H1 (cell line): ENCODE data around the gene BRINP3. TPM values are rescaled to one million over a fixed set of nuclear protein-coding genes. Genes with fewer than 3 reads are reported as not detected.

Source experiments
- CTCF ChIA-PET: fragments of 300-600 bp; sonication (Branson Sonifier 250); formaldehyde crosslinking; loops from one replicate; lab custom pipeline; 2021; ENCODE audit not compliant: partially characterized antibody; lab: Charles Lee
- POLR2A ChIA-PET: fragments of 300-600 bp; sonication (Branson Sonifier 250); formaldehyde crosslinking; loops from one replicate; lab custom pipeline; 2021; ENCODE audit warnings: inconsistent platforms; ENCODE audit not compliant: partially characterized antibody; lab: Charles Lee
- DNase-seq, 2 experiments: peaks; one replicate each; pipeline versions ENCODE4 v3.0.0 to v3.0.0-alpha.2; 2010 to 2022; ENCODE audit warnings: low spot score in 2 of 2, low read depth in 1 of 2, mixed read lengths in 1 of 2
- FAIRE-seq: peaks from 2 replicates; lab custom pipeline; 2011; peaks lifted over from hg19 to GRCh38; lab: Jason Lieb, UNC
- H2AFZ ChIP-seq: 2 replicates; pipeline ENCODE4 v1.8.1; 2012; ENCODE audit warnings: low read length, inconsistent platforms
- H2AK5ac ChIP-seq: 2 replicates; pipeline ENCODE4 v1.6.1; 2013; ENCODE audit warnings: low read depth, low read length
- H2BK120ac ChIP-seq: replicated peaks from 2 replicates; pipeline ENCODE3; 2013; ENCODE audit warnings: low read depth, low read length, inconsistent platforms
- H2BK12ac ChIP-seq: 2 replicates; pipeline ENCODE4 v1.6.1; 2013; ENCODE audit warnings: low read depth, low read length
- H2BK15ac ChIP-seq: 2 replicates; pipeline ENCODE4 v1.6.1; 2013; ENCODE audit warnings: low read length
- H2BK20ac ChIP-seq: 2 replicates; pipeline ENCODE4 v1.6.1; 2013; ENCODE audit warnings: low read length
- H2BK5ac ChIP-seq: 2 replicates; pipeline ENCODE4 v1.6.1; 2013; ENCODE audit warnings: low read depth, low read length
- H3K14ac ChIP-seq: 2 replicates; pipeline ENCODE4 v1.6.1; 2013; ENCODE audit warnings: inconsistent platforms; ENCODE audit not compliant: insufficient read length
- H3K18ac ChIP-seq: 2 replicates; pipeline ENCODE4 v1.6.1; 2013; ENCODE audit warnings: low read length; ENCODE audit errors: extremely low read depth
- H3K23ac ChIP-seq: 2 replicates; pipeline ENCODE4 v1.6.1; 2013; ENCODE audit warnings: inconsistent platforms; ENCODE audit not compliant: insufficient read length
- H3K23me2 ChIP-seq: 2 replicates; pipeline ENCODE4 v1.6.1; 2013; ENCODE audit warnings: low read depth, low read length
- H3K27ac ChIP-seq: 2 replicates; pipeline ENCODE4 v1.6.1; 2011; ENCODE audit warnings: low read depth, low read length, inconsistent platforms
- H3K27me3 ChIP-seq, 4 experiments: replicated peaks in 1 of 4; 1 replicate in 1 of 4; 2 replicates in 3 of 4; pipeline versions ENCODE4 v1.6.1 to v1.8.1; 2011 to 2013; ENCODE audit warnings: low read length in 3 of 4, mild to moderate bottlenecking in 3 of 4, inconsistent platforms in 2 of 4, mixed read lengths in 2 of 4, moderate library complexity in 1 of 4; ENCODE audit not compliant: control insufficient read depth in 3 of 4, insufficient read depth in 3 of 4; ENCODE audit errors: extremely low read depth in 1 of 4
- H3K36me3 ChIP-seq, 4 experiments: 2 replicates each; pipeline versions ENCODE4 v1.6.1 to v1.8.1; 2011 to 2013; ENCODE audit warnings: mild to moderate bottlenecking in 4 of 4, low read length in 3 of 4, moderate library complexity in 2 of 4, control low read depth in 1 of 4, inconsistent platforms in 1 of 4; ENCODE audit not compliant: insufficient read depth in 4 of 4, control insufficient read depth in 2 of 4
- H3K4ac ChIP-seq: replicated peaks from 2 replicates; pipeline ENCODE3; 2013; ENCODE audit warnings: low read length, low read depth, mixed read lengths, inconsistent platforms; ENCODE audit not compliant: insufficient read length
- H3K4me1 ChIP-seq, 4 experiments: replicated peaks in 1 of 4; 1 replicate in 1 of 4; 2 replicates in 3 of 4; pipeline versions ENCODE4 v1.6.1 to v1.8.1; 2011 to 2013; ENCODE audit warnings: low read length in 3 of 4, inconsistent platforms in 2 of 4, mixed read lengths in 1 of 4; ENCODE audit not compliant: insufficient read depth in 4 of 4, control insufficient read depth in 3 of 4
- H3K4me2 ChIP-seq, 2 experiments: 2 replicates each; pipeline versions ENCODE4 v1.6.1 to v1.8.1; 2011 to 2013; ENCODE audit warnings: low read depth in 2 of 2, low read length in 2 of 2, control low read depth in 1 of 2, inconsistent platforms in 1 of 2, mild to moderate bottlenecking in 1 of 2; ENCODE audit not compliant: insufficient read depth in 1 of 2
- H3K4me3 ChIP-seq, 4 experiments: fragments of 200-600, 300-600 bp in 1 of 4; sonication (generic), shearing (Covaris generic), sonication (Bioruptor Twin) in 1 of 4; 2 replicates each; pipeline versions ENCODE4 v1.5.1 to v1.8.1; 2011 to 2016; ENCODE audit warnings: low read length in 4 of 4, low read depth in 3 of 4, control low read depth in 2 of 4, inconsistent platforms in 2 of 4, mild to moderate bottlenecking in 2 of 4, mixed read lengths in 1 of 4, moderate library complexity in 1 of 4; ENCODE audit not compliant: insufficient read depth in 2 of 4; ENCODE audit errors: extremely low read depth in 1 of 4
- H3K56ac ChIP-seq: replicated peaks from 2 replicates; pipeline ENCODE3; 2013; ENCODE audit warnings: low read depth, mild to moderate bottlenecking, mixed read lengths, low read length, inconsistent platforms; ENCODE audit not compliant: insufficient read length
- H3K79me1 ChIP-seq: 2 replicates; pipeline ENCODE4 v1.6.1; 2013; ENCODE audit warnings: low read depth, low read length, control low read depth
- H3K79me2 ChIP-seq, 2 experiments: 2 replicates each; pipeline versions ENCODE4 v1.6.1 to v1.8.1; 2012 to 2013; ENCODE audit warnings: low read length in 2 of 2, mild to moderate bottlenecking in 2 of 2, inconsistent platforms in 1 of 2; ENCODE audit not compliant: insufficient read depth in 2 of 2, control insufficient read depth in 1 of 2
- H3K9ac ChIP-seq, 4 experiments: replicated peaks in 1 of 4; 1 replicate in 1 of 4; 2 replicates in 3 of 4; pipeline versions ENCODE4 v1.6.1 to v1.8.1; 2011 to 2013; ENCODE audit warnings: low read depth in 3 of 4, low read length in 3 of 4, control low read depth in 2 of 4, mild to moderate bottlenecking in 2 of 4, moderate library complexity in 2 of 4, inconsistent platforms in 1 of 4; ENCODE audit errors: extremely low read depth in 1 of 4
- H3K9me3 ChIP-seq, 2 experiments: 2 replicates each; pipeline versions ENCODE4 v1.6.1 to v1.8.1; 2012 to 2013; ENCODE audit warnings: mild to moderate bottlenecking in 2 of 2, moderate library complexity in 2 of 2, control low read depth in 1 of 2, inconsistent platforms in 1 of 2, low read depth in 1 of 2, low read length in 1 of 2, mixed read lengths in 1 of 2; ENCODE audit not compliant: insufficient read depth in 2 of 2
- H4K20me1 ChIP-seq, 2 experiments: replicated peaks in 1 of 2; 2 replicates each; pipeline versions ENCODE3 to v1.8.1; 2011 to 2013; ENCODE audit warnings: inconsistent platforms in 2 of 2, low read length in 2 of 2, mild to moderate bottlenecking in 1 of 2; ENCODE audit not compliant: insufficient read depth in 2 of 2, control insufficient read depth in 1 of 2
- H4K5ac ChIP-seq: 2 replicates; pipeline ENCODE4 v1.6.1; 2013; ENCODE audit warnings: low read length, low read depth, mixed read lengths, inconsistent platforms; ENCODE audit not compliant: insufficient read length
- H4K8ac ChIP-seq: 2 replicates; pipeline ENCODE4 v1.8.0; 2013; ENCODE audit warnings: mild to moderate bottlenecking, moderate library complexity, low read length, inconsistent platforms; ENCODE audit not compliant: insufficient read depth; ENCODE audit errors: extremely low read depth
- H4K91ac ChIP-seq: replicated peaks from 2 replicates; pipeline ENCODE3; 2013; ENCODE audit warnings: low read length, mixed read lengths, inconsistent platforms; ENCODE audit not compliant: insufficient read length
- CEBPB ChIP-seq: IDR thresholded peaks from 2 replicates; pipeline ENCODE4 v1.6.1; 2012; ENCODE audit warnings: low read depth, low read length
- CHD2 ChIP-seq: IDR thresholded peaks from 2 replicates; pipeline ENCODE4 v1.6.1; 2012; ENCODE audit warnings: low read length, improper control_type of control experiment
- RNF2 ChIP-seq: fragments of 200-900, 300-1000 bp; sonication (generic); IDR thresholded peaks from 2 replicates; pipeline ENCODE4 v1.7.1; 2016; ENCODE audit warnings: borderline replicate concordance, low read depth, mild to moderate bottlenecking, antibody characterized with exemption, low read length; ENCODE audit not compliant: poor library complexity, severe bottlenecking; ENCODE audit errors: missing control alignments
- TCF12 ChIP-seq: IDR thresholded peaks from 2 replicates; pipeline ENCODE4 v1.6.1; 2011; ENCODE audit warnings: low read depth, mild to moderate bottlenecking, low read length
- polyA plus RNA-seq, 7 experiments: library from polyadenylated mRNA; depleted of rRNA in 3 of 7; stranded (reverse) in 5 of 7; unstranded in 2 of 7; fragments of >200 nt in 5 of 7; fragments of 200-250 nt in 2 of 7; gene quantifications; 1 replicate in 5 of 7; 2 replicates in 1 of 7; 4 replicates in 1 of 7; pipeline versions ENCODE4 v1.2.1 to v1.2.3, GENCODE V29; 2011 to 2013; ENCODE audit warnings: missing spikeins in 2 of 7, mixed read lengths in 2 of 7
- total RNA-seq: library from RNA; stranded (reverse); fragmentation: NEBNext Ultra II Directional; extraction: Animal tissue kit (Norgen Biotek cat#: 25700); gene quantifications from 2 replicates; pipeline ENCODE4 v1.2.1, GENCODE V29; 2021

BRINP3 gene
- total and polyA plus RNA-seq, 2 of the 8 experiments (the other 6 are each of a cell fraction or from before 2014, with no cell fraction given): not detected

- CTCF ChIA-PET: no interaction called here
- H2BK120ac ChIP-seq: no peak overlapping the region
- TF ChIP-seq CHD2 (no peak), RNF2 (no peak), TCF12 (no peak), CEBPB (no peak)
Measured at GRCh38 chr1:190344454-190344853, 133.2 kb downstream of the BRINP3 start.

More at GRCh38 chr1:190344454-190344853, 133.2 kb downstream of the BRINP3 start:
- no peaks in the 10 kb centered on the region for H3K36me3 ChIP-seq
- H3K4me1 ChIP-seq: no peaks in the 10 kb centered on the region
- POLR2A ChIA-PET: no interaction called here
- no peak overlapping the region for H3K4me2 ChIP-seq
- no peak overlapping the region for H2AFZ ChIP-seq
- no peak overlapping the region for H3K9ac ChIP-seq
- H3K79me2 ChIP-seq: no peaks in the 10 kb centered on the region
- H2BK12ac ChIP-seq: no peak overlapping the region
- H3K56ac ChIP-seq: no peak overlapping the region
- no peaks in the 10 kb centered on the region for H3K9me3 ChIP-seq
- no peak for FAIRE-seq
- DNase-seq: no peak
- no peak overlapping the region for H2BK15ac ChIP-seq
- H3K79me1 ChIP-seq: no peaks in the 10 kb centered on the region
- H3K4me3 ChIP-seq: no peak overlapping the region
- no peak overlapping the region for H3K14ac ChIP-seq
- no peak overlapping the region for H3K18ac ChIP-seq
- no peak overlapping the region for H3K23ac ChIP-seq
- no peak overlapping the region for H2AK5ac ChIP-seq
- H4K20me1 ChIP-seq: no peaks in the 10 kb centered on the region
- no peak overlapping the region for H4K5ac ChIP-seq
- H3K4ac ChIP-seq: no peak overlapping the region
- H3K27me3 ChIP-seq: no peaks in the 10 kb centered on the region
- H4K8ac ChIP-seq: no peak overlapping the region
- H2BK5ac ChIP-seq: no peak overlapping the region
- H2BK20ac ChIP-seq: no peak overlapping the region
- H3K23me2 ChIP-seq: no peaks in the 10 kb centered on the region
- no peak overlapping the region for H4K91ac ChIP-seq
- no peak overlapping the region for H3K27ac ChIP-seq
